ENCODE results near the gene JAZF1. TPM values are rescaled to one million over a fixed set of nuclear protein-coding genes. Genes with fewer than 3 reads are reported as not detected.

JAZF1 gene
- total RNA-seq, 1 experiment from 2014 or later: 14.2 TPM

DNA sequence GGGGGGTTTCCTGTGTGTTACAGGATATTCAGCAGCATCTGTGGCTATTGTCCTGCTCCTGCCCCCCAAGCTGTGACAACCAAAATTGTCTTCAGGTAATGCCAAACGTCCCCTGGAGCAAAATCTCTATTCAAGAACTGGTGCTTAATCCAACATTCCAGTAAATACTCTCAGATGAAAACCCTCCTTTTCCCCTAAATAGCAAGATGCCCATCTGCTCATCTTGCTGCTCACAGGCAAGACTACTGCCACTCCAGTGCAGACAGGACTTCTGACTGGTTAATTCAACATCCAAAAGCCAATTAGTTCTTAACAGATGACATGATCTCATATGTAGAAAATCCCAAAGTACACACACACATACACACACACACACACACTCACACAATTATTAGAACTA lies 20.5 kb upstream of the JAZF1 start:
- Mint-ChIP-seq H3K9me3 (ENCODE audit: unreplicated experiment) (no peaks in the 10 kb centered on the region), H3K27me3 (ENCODE audit: insufficient read depth, unreplicated experiment) (no peaks in the 10 kb centered on the region), H3K27ac (ENCODE audit: low read depth, unreplicated experiment) (no peak overlapping the region), H3K36me3 (ENCODE audit: insufficient read depth, unreplicated experiment) (no peaks in the 10 kb centered on the region), H3K4me1 (ENCODE audit: insufficient read depth, unreplicated experiment) (no peaks in the 10 kb centered on the region), H3K4me3 (ENCODE audit: unreplicated experiment) (no peak overlapping the region)
- no TSS peak for BruUV-seq (replicated peaks)
- DNase-seq (ENCODE audit: unreplicated experiment): no peak
- intact Hi-C loops (cut with micrococcal nuclease): no loop called here
- TF ChIP-seq, protein P1, sequence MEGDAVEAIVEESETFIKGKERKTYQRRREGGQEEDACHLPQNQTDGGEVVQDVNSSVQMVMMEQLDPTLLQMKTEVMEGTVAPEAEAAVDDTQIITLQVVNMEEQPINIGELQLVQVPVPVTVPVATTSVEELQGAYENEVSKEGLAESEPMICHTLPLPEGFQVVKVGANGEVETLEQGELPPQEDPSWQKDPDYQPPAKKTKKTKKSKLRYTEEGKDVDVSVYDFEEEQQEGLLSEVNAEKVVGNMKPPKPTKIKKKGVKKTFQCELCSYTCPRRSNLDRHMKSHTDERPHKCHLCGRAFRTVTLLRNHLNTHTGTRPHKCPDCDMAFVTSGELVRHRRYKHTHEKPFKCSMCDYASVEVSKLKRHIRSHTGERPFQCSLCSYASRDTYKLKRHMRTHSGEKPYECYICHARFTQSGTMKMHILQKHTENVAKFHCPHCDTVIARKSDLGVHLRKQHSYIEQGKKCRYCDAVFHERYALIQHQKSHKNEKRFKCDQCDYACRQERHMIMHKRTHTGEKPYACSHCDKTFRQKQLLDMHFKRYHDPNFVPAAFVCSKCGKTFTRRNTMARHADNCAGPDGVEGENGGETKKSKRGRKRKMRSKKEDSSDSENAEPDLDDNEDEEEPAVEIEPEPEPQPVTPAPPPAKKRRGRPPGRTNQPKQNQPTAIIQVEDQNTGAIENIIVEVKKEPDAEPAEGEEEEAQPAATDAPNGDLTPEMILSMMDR (IDR thresholded peaks at IDR 0.05; ENCODE audit: unreplicated experiment): no peak
- POLR2A ChIA-PET: interaction anchor here (0.7 to 1.1 kb wide), 2 partner anchors 19 to 1788 kb away, joined by 3 read pairs; no protein-coding TSS in a partner anchor
- CTCF ChIA-PET: interaction anchor here (0.6 kb wide), 1 partner anchor 610 kb away, joined by 4 read pairs; no protein-coding TSS in a partner anchor

DNA sequence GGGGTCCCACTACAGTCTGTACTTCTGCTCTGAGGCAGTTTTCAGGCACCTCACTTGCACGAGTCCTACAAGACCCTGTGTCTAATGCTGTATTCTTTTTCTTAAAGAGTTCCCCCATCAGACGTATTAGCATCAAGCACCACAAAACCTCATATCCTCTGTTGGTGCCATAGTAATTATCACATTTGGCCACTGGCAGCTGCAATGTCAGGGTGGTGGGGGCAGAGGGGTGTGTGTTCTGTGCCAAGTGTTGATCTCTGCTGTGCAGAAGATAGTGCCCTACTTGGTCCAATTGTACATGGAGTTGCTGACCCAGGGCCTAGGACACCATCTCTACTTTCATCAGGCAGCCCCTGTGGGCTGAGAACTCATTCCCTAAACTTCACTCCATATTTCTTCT lies 20.0 kb upstream of the JAZF1 start:
- TF ChIP-seq, protein P1 (IDR thresholded peaks at IDR 0.05; ENCODE audit: unreplicated experiment): no peak
- Mint-ChIP-seq H3K4me1 (ENCODE audit: insufficient read depth, unreplicated experiment) (no peaks in the 10 kb centered on the region), H3K9me3 (ENCODE audit: unreplicated experiment) (no peaks in the 10 kb centered on the region), H3K27ac (ENCODE audit: low read depth, unreplicated experiment) (no peak overlapping the region), H3K27me3 (ENCODE audit: insufficient read depth, unreplicated experiment) (no peaks in the 10 kb centered on the region), H3K36me3 (ENCODE audit: insufficient read depth, unreplicated experiment) (no peaks in the 10 kb centered on the region), H3K4me3 (ENCODE audit: unreplicated experiment) (no peak overlapping the region)
- no peak for DNase-seq (ENCODE audit: unreplicated experiment)
- ChIA-PET POLR2A (no interaction called here), CTCF (interaction anchor here (0.6 kb wide), 1 partner anchor 446 kb away, joined by 3 read pairs; no protein-coding TSS in a partner anchor)
- BruUV-seq (replicated peaks): no TSS peak
- intact Hi-C loops (cut with micrococcal nuclease): no loop called here

DNA sequence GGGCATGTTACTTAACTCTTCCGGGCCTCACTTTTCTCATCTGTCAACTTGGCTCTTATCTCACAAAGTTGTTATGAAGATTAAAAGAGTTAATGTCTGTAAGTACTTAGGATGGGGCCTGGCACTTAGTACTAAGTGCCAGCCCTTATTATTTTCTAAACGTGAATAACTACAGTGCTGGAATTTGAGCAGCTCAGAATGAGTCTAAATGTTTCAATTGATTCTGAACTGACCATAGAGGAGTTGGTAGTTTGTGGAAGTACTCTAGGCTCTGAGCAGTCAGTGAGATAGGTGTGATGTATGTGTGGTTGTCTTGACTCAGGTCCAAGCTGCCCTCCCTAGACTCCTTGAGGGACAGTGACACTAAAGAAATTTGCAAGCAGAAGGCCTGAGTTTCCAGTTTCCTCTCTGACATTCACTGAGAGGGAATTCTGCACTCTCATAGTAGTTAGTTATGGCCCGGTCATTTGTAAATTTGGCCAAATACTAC lies 18.5 kb upstream of the JAZF1 start:
- H3K4me1 Mint-ChIP-seq (ENCODE audit: insufficient read depth, unreplicated experiment): no peaks in the 10 kb centered on the region
- POLR2A ChIA-PET: no interaction called here
- H3K9me3 Mint-ChIP-seq (ENCODE audit: unreplicated experiment): no peaks in the 10 kb centered on the region
- H3K27ac Mint-ChIP-seq (ENCODE audit: low read depth, unreplicated experiment): no peak overlapping the region
- no peak for DNase-seq (ENCODE audit: unreplicated experiment)
- H3K36me3 Mint-ChIP-seq (ENCODE audit: insufficient read depth, unreplicated experiment): no peaks in the 10 kb centered on the region
- H3K4me3 Mint-ChIP-seq (ENCODE audit: unreplicated experiment): no peak overlapping the region
- H3K27me3 Mint-ChIP-seq (ENCODE audit: insufficient read depth, unreplicated experiment): no peaks in the 10 kb centered on the region
- intact Hi-C loops (cut with micrococcal nuclease): no loop called here
- CTCF ChIA-PET: interaction anchor here (0.8 kb wide), 1 partner anchor 9 kb away, joined by 3 read pairs; no protein-coding TSS in a partner anchor
- BruUV-seq (replicated peaks): no TSS peak
- TF ChIP-seq, protein P1 (IDR thresholded peaks at IDR 0.05; ENCODE audit: unreplicated experiment): no peak

DNA sequence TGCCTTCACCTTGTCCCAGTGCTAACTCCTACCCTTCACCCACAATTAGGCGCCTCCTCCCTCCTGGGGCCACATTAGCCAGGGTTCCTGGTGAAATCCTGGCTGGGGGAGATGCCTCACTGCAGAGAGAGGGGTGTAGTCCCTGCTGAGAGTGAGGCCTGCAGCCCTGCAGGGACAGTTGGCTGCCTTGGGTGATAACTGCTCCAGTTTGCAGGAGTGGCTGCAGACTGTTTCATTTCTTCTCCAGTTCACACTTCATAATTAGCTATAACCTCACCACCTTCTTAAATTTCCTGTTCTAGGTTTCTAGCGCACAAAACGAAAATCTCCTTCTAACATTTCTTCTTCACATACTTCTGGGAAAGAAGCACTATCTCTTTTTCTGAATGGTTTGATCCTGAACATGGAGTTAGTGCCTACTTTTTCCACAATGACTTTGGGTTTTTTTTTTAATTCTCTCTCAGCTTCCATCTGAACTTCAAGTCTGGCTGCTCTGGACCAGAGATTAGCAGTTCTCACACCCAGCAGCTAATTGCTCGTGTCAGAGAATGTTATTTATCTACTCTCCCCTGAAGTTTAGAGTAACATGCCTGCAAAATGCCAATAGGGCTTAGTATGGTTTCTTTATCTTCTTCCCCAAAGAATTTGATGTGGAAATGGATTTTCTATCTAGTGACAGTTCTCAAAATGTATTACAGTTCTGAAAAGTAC lies 15.5 kb upstream of the JAZF1 start:
- ChIA-PET CTCF (interaction anchor here (0.7 kb wide), 1 partner anchor 1005 kb away, joined by 3 read pairs; no protein-coding TSS in a partner anchor), POLR2A (no interaction called here)
- no peaks in the 10 kb centered on the region for H3K27me3 Mint-ChIP-seq (ENCODE audit: insufficient read depth, unreplicated experiment)
- intact Hi-C loops (cut with micrococcal nuclease): no loop called here
- TF ChIP-seq, protein P1 (IDR thresholded peaks at IDR 0.05; ENCODE audit: unreplicated experiment): no peak
- no peaks in the 10 kb centered on the region for H3K4me1 Mint-ChIP-seq (ENCODE audit: insufficient read depth, unreplicated experiment)
- no peak overlapping the region for H3K4me3 Mint-ChIP-seq (ENCODE audit: unreplicated experiment)
- H3K36me3 Mint-ChIP-seq (ENCODE audit: insufficient read depth, unreplicated experiment): no peaks in the 10 kb centered on the region
- no TSS peak for BruUV-seq (replicated peaks)
- no peak for DNase-seq (ENCODE audit: unreplicated experiment)
- no peaks in the 10 kb centered on the region for H3K9me3 Mint-ChIP-seq (ENCODE audit: unreplicated experiment)
- H3K27ac Mint-ChIP-seq (ENCODE audit: low read depth, unreplicated experiment): no peak overlapping the region

Data from MCF 10A (cell line).